ENCODE data around the gene ARSJ. TPM values are rescaled to one million over a fixed set of nuclear protein-coding genes. Genes with fewer than 3 reads are reported as not detected.
"Not testable (repeated sequence)": the region's sequence is repeated elsewhere in the genome, so short reads cannot be mapped to it uniquely, and the experiment has no call there.

ARSJ gene
- polyA plus RNA-seq, 1 donor from 2014 or later = not detected

DNA sequence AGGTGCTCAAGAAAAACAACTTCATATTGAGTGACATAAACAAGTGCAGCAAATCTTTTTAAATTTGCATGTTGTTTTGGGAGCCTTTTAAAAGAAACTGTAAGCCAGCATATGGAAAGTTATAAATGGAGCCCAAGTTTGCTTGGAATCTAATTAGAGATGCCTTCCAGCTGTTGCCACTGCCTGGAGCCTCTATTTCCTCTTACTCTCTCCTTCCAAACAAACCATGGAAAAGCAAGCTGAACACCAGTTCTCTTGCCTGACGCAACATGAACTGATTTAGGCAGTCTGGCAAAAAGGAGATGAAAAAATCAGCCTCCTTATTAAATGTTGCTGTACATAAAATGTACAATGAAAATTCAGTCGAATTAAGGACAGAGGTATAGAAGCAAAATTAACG lies 21.5 kb downstream of the ARSJ start:
- Mint-ChIP-seq H3K27ac (no peak overlapping the region), H3K4me1 (no peaks in the 10 kb centered on the region), H3K9me3 (peaks cover 0 to 6% (median 0%) of the 10 kb centered on the region in 3 donors), H3K27me3 (peaks cover 4% of the 10 kb centered on the region), H3K36me3 (no peaks in the 10 kb centered on the region), H3K4me3 (no peak overlapping the region)

DNA sequence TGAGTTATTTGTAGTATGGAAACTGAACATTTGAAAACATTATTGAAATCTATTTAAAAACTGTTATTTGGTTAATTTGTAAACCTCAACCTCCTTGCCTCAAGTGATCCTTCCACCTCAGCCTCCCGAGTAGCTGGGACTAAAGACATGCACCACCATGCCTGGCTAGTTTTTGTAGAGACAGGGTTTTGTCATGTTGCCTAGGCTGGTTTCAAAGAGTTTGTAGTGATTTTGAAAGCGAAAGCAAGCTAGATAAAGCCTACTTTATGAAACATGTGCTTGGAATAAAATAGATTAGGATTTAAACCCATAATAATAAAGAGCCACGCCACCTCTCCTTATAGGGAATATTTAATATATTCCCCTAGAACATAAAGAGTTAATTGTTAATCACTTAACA lies 23.5 kb downstream of the ARSJ start:
- Mint-ChIP-seq H3K36me3 (no peaks in the 10 kb centered on the region), H3K9me3 (no peaks in the 10 kb centered on the region), H3K27me3 (peaks cover 4% of the 10 kb centered on the region), H3K4me1 (no peaks in the 10 kb centered on the region), H3K27ac (no peak overlapping the region), H3K4me3 (no peak overlapping the region)

DNA sequence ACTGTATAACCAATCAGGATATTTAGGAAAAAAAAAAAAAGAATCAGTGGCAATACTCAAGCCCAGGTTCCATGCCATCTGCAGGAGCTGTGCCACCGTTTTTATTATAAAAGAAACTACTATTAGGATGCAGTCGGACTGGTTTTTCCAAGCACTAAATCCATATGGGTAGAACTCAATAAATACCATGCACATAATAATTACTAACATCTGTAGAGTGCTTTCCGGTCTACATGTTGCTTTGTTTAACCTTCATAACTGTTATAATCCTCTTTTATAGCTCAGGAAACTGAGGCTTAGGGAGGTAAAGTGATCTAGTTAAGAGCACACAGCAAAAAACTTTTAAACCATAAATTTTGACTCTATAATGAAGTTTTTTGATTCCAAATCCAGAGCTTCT lies 24.0 kb downstream of the ARSJ start:
- peaks cover 4% of the 10 kb centered on the region for H3K27me3 Mint-ChIP-seq
- H3K4me1 Mint-ChIP-seq = no peaks in the 10 kb centered on the region
- H3K36me3 Mint-ChIP-seq = no peaks in the 10 kb centered on the region
- no peak overlapping the region for H3K27ac Mint-ChIP-seq
- no peaks in the 10 kb centered on the region for H3K9me3 Mint-ChIP-seq
- no peak overlapping the region for H3K4me3 Mint-ChIP-seq

DNA sequence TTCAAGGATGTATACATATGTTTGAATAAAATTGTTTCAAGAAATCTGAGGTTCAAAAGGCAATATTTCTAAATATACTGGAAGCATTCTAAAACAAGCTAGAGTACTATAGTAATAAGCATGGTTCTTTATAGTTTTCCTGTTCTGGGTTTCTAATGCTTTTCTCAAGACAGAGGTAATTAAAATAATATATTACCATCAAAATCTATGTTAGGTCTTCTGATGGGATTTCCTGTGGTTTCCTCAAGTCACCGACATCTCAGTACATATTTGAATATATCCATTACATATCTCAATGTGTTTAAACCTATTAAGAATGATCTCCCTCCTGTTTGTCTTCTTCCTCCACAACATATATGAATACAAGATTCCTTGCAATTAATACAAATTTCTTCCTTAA lies 25.6 kb downstream of the ARSJ start:
- Mint-ChIP-seq H3K27ac (no peak overlapping the region), H3K36me3 (no peaks in the 10 kb centered on the region), H3K9me3 (no peaks in the 10 kb centered on the region), H3K27me3 (peaks cover 7% of the 10 kb centered on the region), H3K4me3 (no peak overlapping the region), H3K4me1 (no peaks in the 10 kb centered on the region)

DNA sequence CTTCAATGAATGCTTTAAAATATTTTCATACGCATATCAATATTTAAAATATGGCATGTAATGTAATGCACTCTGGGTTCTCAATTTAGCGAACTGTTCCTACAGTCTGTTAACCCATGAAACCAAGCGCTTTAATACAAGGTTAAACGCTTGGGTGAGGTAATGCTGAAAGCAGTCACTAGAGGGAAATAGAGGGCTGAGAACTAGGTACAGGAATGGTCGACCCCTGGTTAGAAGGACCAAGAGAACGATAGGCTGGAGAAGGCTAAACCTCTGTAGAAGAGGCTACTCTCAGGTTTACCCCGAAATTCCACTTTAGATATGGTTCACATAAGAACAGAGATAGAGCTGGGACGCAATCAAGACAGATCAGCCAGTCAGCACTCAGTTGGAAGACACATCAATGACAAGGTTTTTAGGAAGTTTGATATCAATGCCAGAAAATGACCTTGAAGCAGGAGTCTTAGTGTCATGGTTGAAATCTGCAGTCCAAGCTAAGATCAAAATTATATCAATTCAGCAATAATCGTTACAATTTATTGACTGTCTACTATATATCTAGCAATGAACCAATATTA lies 26.9 kb downstream of the ARSJ start:
- H3K9me3 Mint-ChIP-seq = no peaks in the 10 kb centered on the region
- H3K27ac Mint-ChIP-seq = no peak overlapping the region
- no peak overlapping the region for H3K4me3 Mint-ChIP-seq
- H3K36me3 Mint-ChIP-seq = no peaks in the 10 kb centered on the region
- no peaks in the 10 kb centered on the region for H3K4me1 Mint-ChIP-seq
- H3K27me3 Mint-ChIP-seq = peaks cover 6% of the 10 kb centered on the region

DNA sequence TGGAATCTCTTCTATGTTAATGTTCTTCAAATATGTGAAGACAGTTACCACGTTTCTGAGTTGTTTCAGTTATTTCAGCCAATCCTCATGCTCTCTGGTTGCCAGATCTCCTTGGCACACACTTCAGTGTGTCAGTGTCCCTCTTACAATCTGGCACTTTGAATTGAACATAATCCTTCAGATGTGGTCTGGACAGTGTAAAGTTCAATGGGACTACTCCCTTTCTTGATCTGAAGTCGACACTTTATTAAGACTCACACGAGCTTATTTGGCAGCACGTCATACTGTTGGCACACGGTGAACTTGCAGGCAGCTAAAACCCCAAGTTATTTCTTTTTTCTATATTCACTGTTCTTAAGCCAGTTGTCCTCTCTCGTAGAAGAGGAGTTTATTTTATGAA lies 28.2 kb downstream of the ARSJ start:
- Mint-ChIP-seq H3K27ac (no peak overlapping the region), H3K27me3 (peaks cover 4% of the 10 kb centered on the region), H3K36me3 (no peaks in the 10 kb centered on the region), H3K4me1 (no peaks in the 10 kb centered on the region), H3K4me3 (no peak overlapping the region), H3K9me3 (no peaks in the 10 kb centered on the region)

DNA sequence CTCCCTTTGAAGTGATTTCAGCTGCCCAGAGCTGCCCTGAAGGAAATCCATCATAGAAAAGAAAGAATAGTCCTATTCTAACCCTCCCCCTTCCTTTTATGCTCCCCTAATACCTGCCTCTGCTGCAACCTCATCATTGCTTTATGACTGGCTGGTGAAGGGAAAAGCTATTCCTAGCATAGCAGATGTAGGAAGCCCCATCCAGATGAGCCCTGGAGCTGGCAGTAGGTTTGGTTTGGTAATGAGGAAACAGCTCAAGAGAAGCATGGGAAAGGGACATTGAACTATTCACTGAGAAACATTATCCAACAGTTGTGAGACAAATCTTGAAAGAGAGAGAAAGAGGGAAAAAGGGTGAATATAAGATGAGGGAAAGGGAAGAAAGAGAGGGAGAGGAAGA lies 29.2 kb downstream of the ARSJ start:
- Mint-ChIP-seq H3K9me3 (no peaks in the 10 kb centered on the region), H3K4me1 (no peaks in the 10 kb centered on the region), H3K4me3 (no peak overlapping the region), H3K27ac (no peak overlapping the region), H3K36me3 (no peaks in the 10 kb centered on the region), H3K27me3 (peaks cover 6% of the 10 kb centered on the region)

DNA sequence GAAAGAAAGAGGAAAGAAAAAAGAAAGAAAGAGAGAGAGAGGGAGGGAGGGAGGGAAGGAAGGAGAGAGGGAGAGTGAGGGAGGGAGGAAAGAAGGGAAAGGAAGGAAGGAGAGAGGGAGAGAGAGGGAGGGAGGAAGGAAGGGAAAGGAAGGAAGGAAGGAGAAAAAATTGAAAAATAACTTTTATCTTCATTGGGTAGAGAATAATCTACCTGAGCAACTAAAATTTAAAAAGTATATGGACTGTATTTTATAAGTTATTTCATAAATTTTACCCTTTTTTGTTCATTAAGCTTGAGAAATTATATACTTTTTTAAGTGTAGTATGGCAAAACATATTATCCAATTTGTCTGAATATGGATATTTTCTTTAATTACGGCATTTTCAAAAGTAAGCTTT lies 32.0 kb downstream of the ARSJ start:
- H3K9me3 Mint-ChIP-seq = no peaks in the 10 kb centered on the region
- no peak overlapping the region for H3K27ac Mint-ChIP-seq
- H3K4me3 Mint-ChIP-seq = no peak overlapping the region
- H3K4me1 Mint-ChIP-seq = peaks cover 0 to 2% (median 0%) of the 10 kb centered on the region in 3 donors
- H3K36me3 Mint-ChIP-seq = no peaks in the 10 kb centered on the region
- H3K27me3 Mint-ChIP-seq = peaks cover 7% of the 10 kb centered on the region

DNA sequence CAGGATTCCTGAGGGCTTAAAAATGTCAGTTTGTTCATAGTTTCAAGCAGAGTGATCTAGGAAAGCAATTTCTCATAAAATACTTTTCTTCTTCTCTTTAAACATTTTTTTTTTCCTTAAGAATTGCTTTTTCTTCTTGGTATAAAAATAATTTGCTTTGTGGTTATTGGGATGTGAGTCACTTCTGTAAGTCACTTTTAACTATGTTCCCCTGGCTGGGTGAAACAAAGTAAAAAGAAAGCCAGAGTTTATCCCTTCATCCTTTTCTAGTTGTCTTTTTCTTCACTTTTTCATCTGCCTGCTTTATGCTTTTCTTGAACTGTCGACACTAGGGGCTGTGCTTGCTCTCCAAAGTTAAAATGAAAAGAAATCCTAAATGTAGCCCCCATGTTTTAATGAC lies 33.5 kb downstream of the ARSJ start:
- Mint-ChIP-seq H3K4me1 (peaks cover 0 to 2% (median 0%) of the 10 kb centered on the region in 3 donors), H3K4me3 (no peak overlapping the region), H3K27me3 (peaks cover 7% of the 10 kb centered on the region), H3K36me3 (no peaks in the 10 kb centered on the region), H3K9me3 (no peaks in the 10 kb centered on the region), H3K27ac (no peak overlapping the region)

DNA sequence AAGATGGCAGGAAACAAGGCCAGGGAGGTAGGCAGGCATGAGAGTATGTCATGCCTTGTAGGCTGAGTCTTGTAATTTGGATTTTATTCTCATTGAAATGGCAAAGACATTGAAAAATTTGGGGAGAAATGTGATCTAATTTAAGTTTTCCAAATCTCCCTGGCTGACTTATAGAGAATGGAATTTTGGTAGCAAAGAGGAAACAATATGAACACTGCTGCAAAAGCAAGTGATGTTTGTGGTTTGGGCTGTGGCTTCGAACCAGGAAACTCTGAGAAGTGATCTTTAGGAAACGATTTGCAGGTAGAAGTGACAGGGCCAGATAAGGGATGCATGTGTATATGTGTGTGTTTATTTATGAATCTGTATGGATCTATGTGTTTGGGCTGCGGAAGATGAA lies 35.6 kb downstream of the ARSJ start:
- Mint-ChIP-seq H3K4me1 (peaks cover 0 to 2% (median 0%) of the 10 kb centered on the region in 3 donors), H3K9me3 (peaks cover 0 to 2% (median 0%) of the 10 kb centered on the region in 3 donors), H3K36me3 (no peaks in the 10 kb centered on the region), H3K27me3 (peaks cover 4% of the 10 kb centered on the region), H3K4me3 (no peak overlapping the region), H3K27ac (no peak overlapping the region)

DNA sequence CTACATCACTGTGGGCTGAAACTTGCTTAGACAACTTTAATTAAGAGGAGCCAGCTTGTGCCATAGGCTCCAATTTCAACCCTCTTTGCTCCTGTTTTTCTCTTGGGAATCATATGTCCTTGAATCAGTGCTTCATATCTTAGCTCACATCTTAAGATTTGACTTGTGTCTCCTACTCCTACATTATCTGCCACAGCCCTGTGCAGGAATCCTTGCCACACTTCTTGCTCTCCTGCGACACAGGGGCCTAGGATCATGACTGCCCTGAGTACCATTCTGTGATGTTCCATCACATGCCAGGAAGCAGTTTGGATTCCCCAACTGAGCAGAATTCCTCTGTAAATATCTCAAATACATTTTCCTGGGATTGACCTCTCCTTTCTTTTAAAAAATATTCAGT lies 36.4 kb downstream of the ARSJ start:
- H3K27me3 Mint-ChIP-seq = peaks cover 4% of the 10 kb centered on the region
- H3K27ac Mint-ChIP-seq = no peak overlapping the region
- H3K36me3 Mint-ChIP-seq = no peaks in the 10 kb centered on the region
- peaks cover 0 to 2% (median 0%) of the 10 kb centered on the region in 3 donors for H3K9me3 Mint-ChIP-seq
- H3K4me3 Mint-ChIP-seq = no peak overlapping the region
- peaks cover 0 to 2% (median 0%) of the 10 kb centered on the region in 3 donors for H3K4me1 Mint-ChIP-seq

DNA sequence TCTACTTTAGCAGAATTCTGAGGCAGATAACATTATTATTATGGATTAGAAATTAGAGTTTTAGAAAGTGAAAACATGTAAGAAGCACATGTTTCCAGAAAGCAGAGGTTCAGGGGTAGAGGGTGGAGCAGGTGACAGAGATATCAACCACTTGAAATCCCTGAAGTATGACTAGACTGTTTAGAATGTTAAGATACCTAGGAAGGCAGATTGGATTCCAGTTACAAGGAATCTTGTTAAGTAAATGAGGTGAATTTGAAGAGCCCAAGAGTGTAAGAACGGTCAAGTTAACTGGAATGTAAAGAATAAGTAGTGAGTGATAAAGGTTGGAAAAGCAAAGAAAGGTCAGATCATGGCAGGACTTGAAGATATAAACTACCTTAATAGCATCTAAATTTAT lies 37.6 kb downstream of the ARSJ start:
- Mint-ChIP-seq H3K4me1 (peaks cover 0 to 2% (median 0%) of the 10 kb centered on the region in 3 donors), H3K9me3 (peaks cover 0 to 6% (median 0%) of the 10 kb centered on the region in 3 donors), H3K36me3 (no peaks in the 10 kb centered on the region), H3K27ac (no peak overlapping the region), H3K4me3 (no peak overlapping the region), H3K27me3 (peaks cover 4% of the 10 kb centered on the region)

DNA sequence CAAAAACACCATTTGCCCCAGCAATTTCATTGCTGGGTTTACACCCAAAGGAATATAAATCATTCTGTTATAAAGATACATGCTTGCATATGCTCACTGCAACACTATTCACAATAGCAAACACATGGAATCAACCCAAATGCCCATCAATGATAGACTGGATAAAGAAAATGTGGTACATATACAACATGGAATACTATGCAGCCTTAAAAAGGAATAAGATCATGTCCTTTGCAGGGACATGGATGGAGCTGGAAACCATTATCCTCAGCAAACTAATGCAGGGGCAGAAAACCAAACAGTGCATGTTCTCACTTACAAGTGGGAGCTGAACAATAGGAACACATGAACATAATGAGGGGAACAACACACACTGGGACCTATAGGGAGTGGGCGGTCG lies 39.3 kb downstream of the ARSJ start:
- H3K4me1 Mint-ChIP-seq, H3K27ac Mint-ChIP-seq, H3K4me3 Mint-ChIP-seq, H3K36me3 Mint-ChIP-seq, H3K27me3 Mint-ChIP-seq, H3K9me3 Mint-ChIP-seq: not testable (repeated sequence)

DNA sequence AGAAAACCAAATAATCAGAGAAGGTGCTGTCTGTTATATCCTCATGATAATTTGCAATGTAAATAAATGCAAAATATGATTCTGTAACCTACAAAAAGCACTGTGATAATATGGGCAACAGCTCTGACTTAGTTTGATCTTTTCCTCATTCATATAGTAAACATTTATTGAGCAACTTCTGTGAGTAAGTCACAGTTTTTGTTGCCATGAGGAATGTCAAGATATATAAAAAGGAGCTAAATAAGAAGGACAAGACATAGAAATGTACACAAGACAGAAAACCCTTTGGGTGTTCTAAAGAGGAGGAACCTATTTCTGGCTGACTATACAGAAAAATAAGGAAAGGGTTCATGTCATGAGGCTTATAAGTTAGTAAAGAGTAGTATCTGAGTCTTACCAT lies 44.3 kb downstream of the ARSJ start:
- H3K27ac Mint-ChIP-seq = no peak overlapping the region
- H3K4me1 Mint-ChIP-seq = no peaks in the 10 kb centered on the region

DNA sequence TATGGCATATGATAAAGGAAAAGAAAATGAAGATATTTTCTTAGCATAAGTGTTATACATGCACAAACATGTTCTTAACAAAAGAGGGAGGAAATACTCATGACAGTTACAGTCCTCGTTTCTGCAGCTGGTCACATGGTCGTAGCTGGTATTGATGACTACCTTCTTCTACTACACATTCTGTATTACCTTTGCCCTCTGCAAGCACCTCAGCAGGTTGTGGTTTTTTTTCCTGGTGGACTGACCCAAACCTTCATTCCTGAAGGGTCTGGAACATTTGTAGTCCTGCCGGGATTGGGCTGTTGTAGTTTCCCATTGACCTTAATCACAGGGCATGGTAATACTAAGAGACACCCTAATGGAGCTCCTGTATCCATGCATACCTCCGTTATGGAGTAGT lies 54.7 kb downstream of the ARSJ start:
- H3K27ac Mint-ChIP-seq, H3K4me3 Mint-ChIP-seq, H3K27me3 Mint-ChIP-seq, H3K4me1 Mint-ChIP-seq, H3K36me3 Mint-ChIP-seq, H3K9me3 Mint-ChIP-seq: not testable (repeated sequence)

More for the DNA sequence above, 44.3 kb downstream of the ARSJ start:
- Mint-ChIP-seq H3K36me3 (no peaks in the 10 kb centered on the region), H3K4me3 (no peak overlapping the region), H3K9me3 (peaks cover 0 to 5% (median 0%) of the 10 kb centered on the region in 3 donors), H3K27me3 (no peaks in the 10 kb centered on the region)

DNA sequence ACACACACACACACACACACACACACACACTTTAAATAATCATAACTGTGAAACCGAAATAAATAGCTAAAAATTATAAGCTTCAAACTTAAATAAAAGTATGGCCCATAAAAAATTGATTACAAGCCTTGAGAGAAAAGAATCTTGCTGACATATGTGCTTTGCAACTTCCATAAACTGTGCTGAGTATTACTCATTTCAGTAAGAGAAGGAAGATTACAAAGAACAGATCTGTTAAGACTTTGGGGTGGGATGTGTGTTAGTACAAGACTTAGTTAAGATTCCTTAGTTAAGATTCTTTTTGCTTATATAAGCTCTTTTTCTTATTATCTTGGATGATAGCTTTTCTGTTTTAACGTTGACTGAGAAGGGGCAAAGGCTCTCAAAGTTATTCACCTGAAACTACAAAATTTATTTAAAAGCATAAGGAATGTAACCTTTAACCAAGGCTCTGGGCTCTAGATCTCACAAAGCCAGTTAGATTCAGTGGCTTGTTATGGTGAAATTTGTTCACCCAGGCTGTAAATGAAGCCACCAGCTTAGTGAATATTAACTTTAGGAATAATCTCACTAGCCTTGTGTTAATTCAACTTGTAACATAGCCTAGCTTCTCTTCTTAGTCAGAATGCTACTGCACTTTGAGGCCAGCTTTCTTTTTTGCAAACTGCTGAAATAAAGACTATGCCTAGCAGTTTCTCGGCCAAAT lies 58.2 kb downstream of the ARSJ start:
- no peaks in the 10 kb centered on the region for H3K4me1 Mint-ChIP-seq
- no peaks in the 10 kb centered on the region for H3K36me3 Mint-ChIP-seq
- H3K27me3 Mint-ChIP-seq = peaks cover 5% of the 10 kb centered on the region
- H3K4me3 Mint-ChIP-seq = no peak overlapping the region
- no peak overlapping the region for H3K27ac Mint-ChIP-seq
- peaks cover 0 to 2% (median 0%) of the 10 kb centered on the region in 3 donors for H3K9me3 Mint-ChIP-seq

Measured in IgD-negative memory B cell (primary cell).